ENCODE results near the gene NBEAL1. TPM values are rescaled to one million over a fixed set of nuclear protein-coding genes. Genes with fewer than 3 reads are reported as not detected.

The NBEAL1 gene
- total and polyA plus RNA-seq, 2 experiments from 2014 or later: 13.3 to 21.8 TPM

GRCh38 chr2:203191961-203192360 lies 177.3 kb downstream of the NBEAL1 start:
- Histone ChIP-seq H3K4me3 (no peak overlapping the region), H3K36me3 (ENCODE audit: insufficient read depth) (no peaks in the 10 kb centered on the region), H3K27ac (ENCODE audit: low read depth) (no peak overlapping the region), H3F3A (replicated peaks; ENCODE audit: low read depth) (no peaks in the 10 kb centered on the region), H2AFZ (no peak overlapping the region), H3K4me1 (ENCODE audit: insufficient read depth) (no peaks in the 10 kb centered on the region), H4K20me1 (replicated peaks; ENCODE audit: insufficient read depth) (no peaks in the 10 kb centered on the region), H3K9me2 (ENCODE audit: insufficient read depth) (no peaks in the 10 kb centered on the region), H3K79me2 (replicated peaks; ENCODE audit: insufficient read depth) (no peaks in the 10 kb centered on the region), H3K4me2 (no peak overlapping the region), H3K27me3 (ENCODE audit: insufficient read depth) (no peaks in the 10 kb centered on the region)
- peaks cover 6% of the 10 kb centered on the region; the same call in 1 of the 3 replicates for H3K36me3 Mint-ChIP-seq (ENCODE audit: low read depth)
- DNase-seq (ENCODE audit: low spot score): no peak
- no peaks in the 10 kb centered on the region for H3K4me1 Mint-ChIP-seq
- no peak overlapping the region for H3K4me3 Mint-ChIP-seq
- H3K27ac Mint-ChIP-seq: no peak overlapping the region
- ATAC-seq: no peak
- H3K9me3 Mint-ChIP-seq: no peaks in the 10 kb centered on the region
- TF ChIP-seq EZH2 (IDR thresholded peaks at IDR 0.05; ENCODE audit: low read depth, unreplicated experiment) (no peak), EZH2phosphoT487 (IDR thresholded peaks at IDR 0.05; ENCODE audit: unreplicated experiment) (no peak), CTCF (conservative IDR thresholded peaks at IDR 0.05; ENCODE audit: low read depth in 2 of 2) (no peak), POLR2AphosphoS5 (IDR thresholded peaks at IDR 0.05; ENCODE audit: low read depth) (no peak), CREB1 (CRISPR knock-in tag; IDR thresholded peaks at IDR 0.05; ENCODE audit: low read depth) (no peak), ZNF331 (CRISPR knock-in tag; IDR thresholded peaks at IDR 0.05; ENCODE audit: low read depth) (no peak), REST (IDR thresholded peaks at IDR 0.05; ENCODE audit: unreplicated experiment) (no peak), JUNB (IDR thresholded peaks at IDR 0.05; ENCODE audit: unreplicated experiment) (no peak)
- peaks cover 2% of the 10 kb centered on the region for H3K27me3 Mint-ChIP-seq (ENCODE audit: insufficient read depth, low read depth, poor library complexity)

- 0 out of 2 replicates have a peak, but pooled peaks cover 3% of the 10 kb centered on the region for H4K20me1 ChIP-seq (replicated peaks; ENCODE audit: insufficient read depth)
- Mint-ChIP-seq H3K36me3 (ENCODE audit: low read depth) (peaks cover 4% of the 10 kb centered on the region; the same call in 2 of the 3 replicates), H3K4me3 (no peak overlapping the region), H3K9me3 (no peaks in the 10 kb centered on the region), H3K27ac (no peak overlapping the region), H3K27me3 (ENCODE audit: insufficient read depth, low read depth, poor library complexity) (peaks cover 6% of the 10 kb centered on the region), H3K4me1 (no peaks in the 10 kb centered on the region)
- no peak overlapping the region for H3K4me2 ChIP-seq
- DNase-seq (ENCODE audit: low spot score) (no peak), ATAC-seq (no peak)
- H3K27ac ChIP-seq (ENCODE audit: low read depth): peak overlapping the region; percentile 50; the same call in 1 of the 2 replicates
- H3K9me2 ChIP-seq (ENCODE audit: insufficient read depth): no peaks in the 10 kb centered on the region
- no peaks in the 10 kb centered on the region for H3K4me1 ChIP-seq (ENCODE audit: insufficient read depth)
- no peaks in the 10 kb centered on the region for H3K79me2 ChIP-seq (replicated peaks; ENCODE audit: insufficient read depth)
- H3F3A ChIP-seq (replicated peaks; ENCODE audit: low read depth): no peaks in the 10 kb centered on the region
- no peaks in the 10 kb centered on the region for H3K27me3 ChIP-seq (ENCODE audit: insufficient read depth)
- H3K4me3 ChIP-seq: no peak overlapping the region
- no peaks in the 10 kb centered on the region for H3K36me3 ChIP-seq (ENCODE audit: insufficient read depth)
- no peak overlapping the region for H2AFZ ChIP-seq
- TF ChIP-seq ETS1 (IDR thresholded peaks at IDR 0.05) (no peak), CTCF (conservative IDR thresholded peaks at IDR 0.05; ENCODE audit: low read depth in 2 of 2) (no peak), STAT1 (IDR thresholded peaks at IDR 0.05; ENCODE audit: unreplicated experiment) (no peak)
Observed at GRCh38 chr2:203195331-203196036, 180.8 kb downstream of the NBEAL1 start.

Data from GM23338 (cell line).